AG04450 (cell line): ENCODE data around the gene ROBO1. TPM values are rescaled to one million over a fixed set of nuclear protein-coding genes. Genes with fewer than 3 reads are reported as not detected.

Experiments
- CTCF ChIA-PET: fragments of 300-600, 350-600 bp; formaldehyde crosslinking; extraction: SDS; loops from one replicate; lab custom pipeline; 2022; ENCODE audit warnings: antibody characterized with exemption, inconsistent platforms; lab: Charles Lee
- POLR2A ChIA-PET: fragments of 350-600 bp; formaldehyde crosslinking; extraction: SDS; loops from one replicate; lab custom pipeline; 2021; ENCODE audit warnings: antibody characterized with exemption, inconsistent platforms; lab: Yijun Ruan, JAX
- DNase-seq: peaks from one replicate; pipeline ENCODE4 v3.0.0-alpha.2; 2011; ENCODE audit warnings: low read depth, low spot score
- H3K27ac ChIP-seq: one replicate; pipeline ENCODE4 v1.5.1; 2012; ENCODE audit warnings: low read depth, low read length, control low read depth
- H3K27me3 ChIP-seq: one replicate; pipeline ENCODE4 v1.6.0; 2012; ENCODE audit warnings: low read length; ENCODE audit not compliant: control insufficient read depth, insufficient read depth
- H3K4me3 ChIP-seq: 2 replicates; pipeline ENCODE4 v1.5.1; 2011; ENCODE audit warnings: mild to moderate bottlenecking, low read depth, low read length, control low read depth
- H3K9me3 ChIP-seq: 2 replicates; pipeline ENCODE4 v1.5.1; 2012; ENCODE audit warnings: low read length; ENCODE audit not compliant: control insufficient read depth, insufficient read depth
- CTCF ChIP-seq: IDR thresholded peaks from 2 replicates; pipeline ENCODE4 v1.5.1; 2011; ENCODE audit warnings: low read depth, low read length, control low read depth, inconsistent platforms
- polyA plus RNA-seq: library from polyadenylated mRNA; depleted of rRNA; stranded (reverse); fragments of >200 nt; gene quantifications from 2 replicates; pipeline ENCODE4 v1.2.3, GENCODE V29; 2011

ROBO1 gene
- polyA plus RNA-seq, 1 experiment: 66.0 TPM

- CTCF ChIA-PET: no interaction called here
- no peak for DNase-seq
- no peak for TF ChIP-seq CTCF
- no peaks in the 10 kb centered on the region for H3K9me3 ChIP-seq
- no peak overlapping the region for H3K4me3 ChIP-seq
- no peaks in the 10 kb centered on the region for H3K27me3 ChIP-seq
- H3K27ac ChIP-seq: no peak overlapping the region
- POLR2A ChIA-PET: no interaction called here
These were observed 775.4 kb downstream of the ROBO1 start for GRCh38 chr3:78992400-78992799.

- ChIA-PET POLR2A (interaction anchor here (0.6 kb wide), 1 partner anchor 267 kb away, joined by 3 read pairs; no protein-coding TSS in a partner anchor), CTCF (no interaction called here)
- no peak for DNase-seq
- Histone ChIP-seq H3K9me3 (no peaks in the 10 kb centered on the region), H3K4me3 (no peak overlapping the region), H3K27ac (no peak overlapping the region), H3K27me3 (no peaks in the 10 kb centered on the region)
- no peak for TF ChIP-seq CTCF
These were observed 776.1 kb downstream of the ROBO1 start for GRCh38 chr3:78991656-78992055.

- ChIA-PET CTCF (interaction anchor here (1.2 kb wide), 1 partner anchor 96 kb away, joined by 4 read pairs; no protein-coding TSS in a partner anchor), POLR2A (no interaction called here)
- no peak for TF ChIP-seq CTCF
- Histone ChIP-seq H3K4me3 (no peak overlapping the region), H3K27me3 (no peaks in the 10 kb centered on the region), H3K27ac (no peak overlapping the region), H3K9me3 (no peaks in the 10 kb centered on the region)
- no peak for DNase-seq
These were observed 777.6 kb downstream of the ROBO1 start for GRCh38 chr3:78990156-78990555.

- TF ChIP-seq CTCF: peak; percentile 56
- DNase-seq: no peak
- ChIA-PET POLR2A (no interaction called here), CTCF (interaction anchor here (0.8 to 1.9 kb wide), 17 partner anchors 10 to 530 kb away, joined by 3 to 16 read pairs (median 4); no protein-coding TSS in a partner anchor)
- no peak overlapping the region for H3K27ac ChIP-seq
- H3K9me3 ChIP-seq: no peaks in the 10 kb centered on the region
- no peaks in the 10 kb centered on the region for H3K27me3 ChIP-seq
- H3K4me3 ChIP-seq: no peak overlapping the region
These were observed 779.5 kb downstream of the ROBO1 start for GRCh38 chr3:78988324-78988723.

- ChIA-PET POLR2A (no interaction called here), CTCF (interaction anchor here (0.6 to 2.2 kb wide), 4 partner anchors 9 to 494 kb away, joined by 3 to 5 read pairs (median 4); no protein-coding TSS in a partner anchor)
- DNase-seq: no peak
- no peak for TF ChIP-seq CTCF
- no peak overlapping the region for H3K4me3 ChIP-seq
- no peak overlapping the region for H3K27ac ChIP-seq
- H3K27me3 ChIP-seq: no peaks in the 10 kb centered on the region
- no peaks in the 10 kb centered on the region for H3K9me3 ChIP-seq
These were observed 781.2 kb downstream of the ROBO1 start for GRCh38 chr3:78986416-78987101.
